Measurements from ENCODE around the gene RUVBL2.
A peak's percentile ranks its signal among the peaks of the same experiment; 100 is the strongest.
"Not testable (repeated sequence)": the region's sequence is repeated elsewhere in the genome, so short reads cannot be mapped to it uniquely, and the experiment has no call there.

The RUVBL2 gene

DNA sequence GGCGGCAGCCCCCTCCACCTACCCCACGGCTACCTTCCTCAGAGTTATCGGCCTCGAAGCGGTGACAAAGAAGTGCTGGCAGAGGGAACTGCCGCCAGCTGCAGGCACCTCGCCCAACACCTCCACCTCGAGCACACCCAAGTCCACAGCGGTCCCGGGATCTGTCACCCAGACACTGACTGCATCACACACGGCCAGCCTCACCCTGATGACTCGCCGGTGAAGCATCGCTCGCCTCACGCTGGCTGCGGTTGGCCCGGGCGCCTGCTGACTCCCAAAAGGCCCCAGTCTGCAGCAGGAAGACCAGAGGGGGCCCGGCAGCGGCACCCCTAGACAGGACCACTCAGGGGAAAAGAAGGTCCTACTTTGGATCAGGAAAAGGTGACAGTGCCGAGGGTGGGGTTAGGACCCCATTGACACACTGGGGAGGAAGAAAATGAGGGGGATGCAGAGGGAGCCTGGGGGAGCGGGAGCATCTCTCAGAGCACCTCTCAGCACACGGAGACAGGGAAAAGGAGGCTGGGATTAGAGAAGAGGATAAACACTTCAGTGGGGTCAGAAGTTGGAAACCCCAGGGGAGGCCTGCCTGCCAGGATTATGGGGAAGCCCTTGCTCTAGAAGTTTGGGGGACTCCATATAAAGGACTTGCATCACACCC, 56.8 kb downstream of the RUVBL2 start:
- DNase-seq: not testable (repeated sequence)

DNA sequence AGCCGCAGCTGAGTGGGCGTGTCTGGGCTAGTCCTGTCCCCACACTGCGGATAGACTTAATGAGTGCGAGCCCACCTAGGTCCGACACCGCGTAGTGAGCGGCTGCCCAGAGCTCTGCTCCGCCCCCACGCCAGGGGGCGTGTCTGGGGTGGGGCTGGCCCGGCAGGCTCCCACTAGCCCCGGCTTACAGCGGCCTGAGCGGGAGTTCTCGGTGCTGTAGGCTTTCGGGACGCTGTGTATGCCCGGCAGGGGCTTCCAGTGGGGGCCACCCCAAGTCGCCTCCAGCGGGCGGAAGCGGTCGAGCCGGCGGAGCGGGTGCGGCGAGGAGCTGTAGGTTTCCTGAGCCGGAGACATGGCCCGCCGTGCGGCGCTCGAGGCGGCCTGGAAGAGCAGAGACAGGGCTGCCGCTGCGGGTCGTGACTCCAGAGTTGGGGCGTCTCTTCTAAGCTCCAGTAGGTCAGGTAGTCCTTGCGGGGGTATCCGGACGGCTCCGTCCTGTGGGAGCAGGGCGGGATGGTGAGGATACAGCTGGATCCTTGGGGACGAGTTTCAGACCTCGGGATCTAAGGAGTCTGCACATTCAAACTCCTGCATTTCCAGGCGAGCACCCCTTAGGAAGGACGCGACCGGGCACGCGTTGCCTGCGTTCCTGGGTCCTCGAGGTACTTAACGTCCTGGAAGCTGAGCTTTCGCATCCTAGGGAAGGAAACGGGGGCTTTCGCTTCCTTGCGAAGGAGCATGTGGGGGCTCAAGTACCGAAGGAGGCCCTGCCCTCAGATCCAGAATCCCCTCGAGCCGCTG, 62.6 kb downstream of the RUVBL2 start:
- DNase-seq: peak; percentile 38 to 53

DNA sequence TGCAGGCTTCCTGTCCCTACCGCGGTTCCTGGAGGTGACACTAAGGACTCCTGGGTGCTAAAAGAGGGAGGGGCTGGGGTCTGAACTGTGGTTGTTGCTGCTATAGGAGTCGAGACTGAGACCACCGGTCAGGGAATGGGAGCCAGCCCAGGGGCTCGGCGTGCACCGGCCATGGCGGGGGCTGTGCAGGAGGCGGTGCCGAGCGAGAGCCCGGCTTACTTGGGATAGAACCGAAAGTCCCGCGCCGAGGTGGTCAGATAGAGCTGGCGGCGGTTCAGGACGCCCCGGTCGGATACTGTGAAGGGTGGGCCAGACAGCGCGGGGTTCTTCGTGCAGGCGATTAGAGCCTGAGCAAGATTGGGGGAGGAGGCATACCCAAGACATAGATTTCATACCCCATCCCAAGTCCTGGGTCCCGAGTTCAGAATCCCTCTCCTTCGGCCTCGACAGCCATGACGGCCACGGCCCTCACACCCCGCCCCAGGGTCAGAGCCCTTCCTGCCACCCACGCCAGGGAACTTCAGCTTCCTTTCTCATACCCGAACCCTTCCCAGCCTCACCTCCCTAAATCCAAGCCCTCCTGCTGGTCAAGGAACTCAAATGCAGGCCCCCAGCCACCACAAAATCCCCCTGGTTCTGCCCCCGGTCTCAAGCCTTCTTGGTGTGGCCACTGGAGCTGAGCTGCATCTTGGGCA, 63.4 kb downstream of the RUVBL2 start:
- DNase-seq: not testable (repeated sequence)

DNA sequence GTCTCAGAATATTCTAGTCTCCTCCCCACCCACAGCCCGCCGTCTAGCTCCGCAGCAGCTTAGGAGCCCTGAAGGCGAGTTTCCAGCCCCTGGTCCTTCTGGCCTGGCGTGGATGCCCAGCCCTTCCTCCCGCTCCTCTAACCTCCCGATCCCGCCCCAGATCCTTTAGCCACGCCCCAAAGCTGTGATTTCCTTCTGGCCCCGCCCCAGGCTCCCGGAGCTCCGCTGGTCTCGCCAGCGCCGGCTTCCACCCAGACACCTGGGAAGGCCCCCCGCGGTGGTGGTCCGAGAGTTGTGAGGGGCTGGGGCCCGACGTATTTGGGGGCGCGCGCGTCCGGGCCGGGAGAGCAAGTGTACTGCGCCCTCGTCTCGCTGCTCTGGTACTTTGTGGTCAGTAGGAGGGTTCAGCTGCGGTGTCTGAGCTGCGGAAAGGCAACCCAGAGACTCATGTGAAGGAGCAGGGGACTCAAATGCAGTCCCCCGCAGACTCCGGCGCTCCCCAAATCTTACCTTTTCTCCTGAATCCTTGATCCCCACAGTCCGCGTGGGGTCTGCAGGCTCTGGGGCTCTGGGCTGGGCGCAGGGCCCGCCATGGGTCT, 64.0 kb downstream of the RUVBL2 start, which contains the start of gene CGB7:
Gene CGB7 (minus strand): TSS at position 114 of the 599 bp plus-strand sequence. CDS start 2,374 bp downstream, outside the sequence.
- DNase-seq: peak; percentile 31 to 34

DNA sequence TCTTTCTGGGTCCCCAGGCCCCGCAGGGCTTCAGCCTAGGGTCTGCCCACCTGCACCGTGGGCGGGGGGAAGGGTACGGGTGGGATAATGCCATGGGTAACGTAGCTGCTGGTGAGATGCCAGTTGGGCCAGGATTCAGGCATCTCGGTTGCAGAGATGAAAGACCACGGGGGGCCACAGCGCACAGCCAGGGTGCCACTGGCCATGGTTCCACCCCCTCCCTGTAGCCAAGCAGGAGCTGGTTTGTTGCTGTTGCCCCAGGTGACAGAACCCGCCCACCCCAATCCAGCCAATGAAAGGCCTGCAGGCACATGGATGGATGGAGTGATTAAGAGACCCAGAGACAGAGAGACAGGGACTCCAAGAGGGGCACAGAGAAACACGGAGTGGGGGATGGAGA, 64.9 kb downstream of the RUVBL2 start:
- no peak for DNase-seq

DNA sequence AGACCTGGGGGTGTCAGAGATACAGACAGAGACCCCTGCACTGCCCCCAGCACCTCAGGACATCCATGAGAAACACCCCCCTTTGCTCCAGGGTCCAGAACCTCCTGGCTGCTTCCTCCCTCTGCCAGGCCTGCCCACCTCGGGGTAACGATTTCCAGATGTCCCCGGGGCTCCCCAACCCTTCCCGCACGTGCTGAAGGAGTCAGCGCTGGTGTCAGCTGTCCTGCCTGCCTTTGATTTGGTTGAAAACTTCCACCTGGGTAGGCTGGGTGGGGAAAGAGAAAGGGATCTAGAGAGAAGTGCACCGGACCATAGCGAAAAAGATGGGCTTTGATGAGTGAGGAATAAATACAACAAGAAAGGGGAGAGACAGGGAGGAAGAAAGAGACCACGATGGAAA, 65.4 kb downstream of the RUVBL2 start:
- DNase-seq: no peak

DNA sequence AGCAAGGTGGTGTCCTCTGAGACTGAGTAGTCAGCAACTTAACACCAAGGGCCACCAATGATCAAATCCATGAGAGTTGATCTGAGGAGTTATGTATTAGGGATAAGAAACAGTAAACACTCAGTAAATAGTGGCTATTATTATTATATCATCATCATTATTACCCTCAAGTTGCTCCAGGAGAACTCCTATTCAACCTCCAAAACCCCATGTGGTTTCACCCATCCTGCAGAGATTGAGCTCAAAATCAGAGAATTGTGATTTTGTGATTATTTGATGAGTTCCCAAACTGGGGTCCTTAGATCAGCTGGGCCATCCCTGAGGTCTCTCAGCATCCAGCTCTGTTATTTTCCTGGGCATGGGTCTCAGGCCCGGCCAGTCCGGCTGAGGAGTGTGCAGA, 67.3 kb downstream of the RUVBL2 start:
- no peak for DNase-seq

DNA sequence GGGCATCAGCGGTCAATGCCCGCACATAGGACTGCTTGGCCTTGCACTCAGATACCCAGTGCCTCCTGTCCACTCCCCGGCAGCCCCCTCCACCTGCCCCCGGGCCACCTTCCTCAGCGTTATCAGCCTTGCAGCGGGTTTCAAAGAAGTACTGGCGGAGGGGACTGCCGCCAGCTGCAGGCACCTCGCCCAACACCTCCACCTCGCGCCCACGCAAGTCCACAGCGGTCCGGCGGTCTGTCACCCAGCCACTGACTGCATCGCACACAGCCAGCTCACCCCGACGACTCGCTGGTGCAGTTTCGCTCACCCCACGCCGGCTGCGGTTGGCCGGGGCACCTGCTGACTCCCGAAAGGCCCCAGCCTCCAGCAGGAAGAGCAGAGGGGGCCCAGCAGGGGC, 67.8 kb downstream of the RUVBL2 start:
- no peak for DNase-seq

DNA sequence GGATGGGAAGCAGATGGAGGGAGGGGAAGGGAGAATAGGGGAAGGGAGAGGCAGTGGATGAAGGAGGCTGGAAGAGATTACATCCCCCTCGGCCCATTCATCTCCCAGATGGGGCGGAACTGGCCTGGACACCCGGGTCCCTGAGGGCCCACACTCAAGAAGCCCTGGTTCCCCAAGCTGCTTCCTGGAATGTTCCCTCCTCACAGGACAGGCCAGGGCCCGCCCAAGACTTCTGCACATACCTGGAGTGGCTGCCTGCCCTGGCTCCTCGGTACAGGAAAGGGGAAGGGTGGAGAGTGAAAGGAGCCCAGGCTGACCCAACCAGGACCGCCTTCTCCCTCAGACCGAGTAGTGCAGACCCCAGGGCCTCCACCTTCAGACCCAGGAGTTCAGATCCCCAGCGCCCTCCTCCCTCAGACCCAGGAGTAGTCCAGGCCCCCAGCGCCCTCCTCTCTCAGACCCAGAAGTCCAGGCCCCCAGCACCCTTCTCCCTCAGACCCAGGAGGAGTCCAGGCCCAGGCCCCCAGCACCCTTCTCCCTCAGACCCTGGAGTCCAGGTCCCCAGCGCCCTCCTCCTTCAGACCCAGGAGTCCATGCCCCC, 70.4 kb downstream of the RUVBL2 start:
- DNase-seq: no peak

DNA sequence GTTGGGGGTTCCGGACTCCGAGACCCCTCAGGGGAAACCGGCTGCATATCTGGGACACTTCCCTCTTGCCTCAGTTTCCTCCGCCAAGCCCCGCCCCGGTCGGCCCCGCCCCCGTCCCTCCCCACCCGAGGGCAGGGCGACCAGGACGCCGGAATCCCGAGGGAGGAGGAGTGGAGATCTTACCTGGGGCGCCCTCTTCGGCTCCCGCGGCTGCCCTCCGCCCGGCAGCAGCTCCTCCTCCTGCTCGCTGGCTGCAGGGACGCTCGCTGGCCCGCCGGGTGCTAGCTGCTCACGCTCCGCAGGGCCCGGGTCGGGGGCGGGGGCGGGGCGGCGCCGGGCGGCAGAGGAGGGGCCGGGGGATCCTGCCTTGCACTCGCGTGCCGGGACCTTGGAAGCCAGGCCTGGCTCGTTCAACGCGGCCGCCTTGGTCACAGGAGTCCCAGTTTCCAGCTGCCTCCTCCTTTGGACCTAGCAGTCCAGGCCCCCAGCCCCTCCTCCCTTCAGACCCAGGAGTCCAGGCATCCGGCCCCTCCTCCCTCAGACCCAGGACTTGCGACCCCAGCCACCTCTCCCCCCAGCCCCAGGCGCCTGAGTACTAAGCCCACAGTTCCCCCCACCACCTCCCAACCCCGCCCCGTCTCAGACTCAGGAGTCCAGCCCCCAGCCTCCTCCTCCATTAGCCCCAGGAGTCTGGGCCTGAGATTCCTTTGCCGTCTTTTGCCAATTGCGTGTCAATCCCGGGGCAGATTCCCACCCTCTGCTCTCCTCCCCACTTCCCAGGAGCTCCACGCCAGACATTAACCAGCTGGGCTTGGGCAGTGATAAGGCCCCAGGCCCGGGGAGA, 71.3 kb downstream of the RUVBL2 start, which contains the start of gene NTF4:
Gene NTF4 (minus strand): TSS at position 51 of the 844 bp plus-strand sequence. CDS start 2,821 bp downstream, outside the sequence.
- DNase-seq: no peak

All from stimulated activated CD4-positive, alpha-beta T cell treated with anti-CD3 and anti-CD28 coated beads, Interleukin-4, amount 100 ng/mL, for 4 hours (primary cell).